HG03469 (cell line): ENCODE measurements around the gene FXYD2.

Experiments used
- ATAC-seq: cut with Tn5 transposase; IDR thresholded peaks from one replicate; pipeline ENCODE4 v1.9.1; 2021; ENCODE audit warnings: mild to moderate bottlenecking, moderate library complexity, moderate number of reproducible peaks; ENCODE audit not compliant: unreplicated experiment

Gene FXYD2

DNA sequence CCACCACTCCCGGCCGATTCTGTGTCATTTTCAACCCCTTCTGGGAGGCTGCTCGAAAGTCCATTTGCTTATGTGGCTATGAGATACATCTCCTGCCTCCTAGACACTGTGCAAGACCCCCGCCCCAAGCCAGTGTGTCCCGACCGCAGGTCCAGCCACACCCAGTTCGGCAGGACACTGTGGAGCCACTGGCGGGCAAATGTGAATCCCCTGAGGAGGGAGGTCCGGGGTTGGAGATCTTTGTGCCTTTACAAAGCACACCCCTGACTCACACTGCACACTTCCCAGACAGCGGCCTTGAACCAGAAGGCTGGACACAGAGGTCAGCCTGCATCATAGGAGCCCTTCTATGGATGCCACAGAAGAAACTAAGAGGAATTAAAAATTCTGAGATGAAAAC lies 34.5 kb upstream of the FXYD2 start:
- ATAC-seq: no peak

DNA sequence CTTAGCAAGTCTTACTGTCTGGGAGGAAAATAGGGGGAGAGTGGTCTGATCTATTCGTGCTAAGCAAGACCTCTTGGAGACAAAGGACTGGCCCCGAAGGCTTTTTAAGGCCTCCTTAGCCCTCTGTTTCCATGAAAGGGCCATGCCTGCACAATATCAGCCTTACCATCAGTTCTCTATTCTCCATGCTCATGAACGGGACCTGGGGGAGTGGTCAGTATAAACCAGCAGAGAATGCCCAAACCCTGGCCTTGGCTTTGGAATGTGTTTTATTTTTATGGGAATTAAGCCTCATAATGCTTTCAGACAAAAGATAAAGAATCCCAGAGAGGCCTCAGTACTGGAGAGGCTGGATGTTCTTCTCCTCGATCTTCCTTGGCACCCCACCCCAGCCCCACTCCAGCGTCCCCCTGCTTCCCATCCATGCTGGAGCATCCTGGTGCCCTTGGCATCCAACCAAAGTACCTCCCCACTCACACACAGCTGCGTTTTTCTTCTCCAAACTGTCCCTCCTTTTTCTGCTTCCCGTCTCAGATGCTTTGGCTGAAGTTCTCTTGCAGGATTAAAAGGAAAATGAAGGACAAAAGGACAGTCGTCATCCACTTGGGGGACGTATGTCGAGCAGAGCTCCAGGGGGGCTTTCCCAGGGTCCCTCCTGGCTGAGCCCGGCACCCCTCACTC lies 33.3 kb upstream of the FXYD2 start:
- ATAC-seq: no peak

GRCh38 chr11:117855912-117856651 lies 31.5 kb upstream of the FXYD2 start:
- ATAC-seq: no peak

DNA sequence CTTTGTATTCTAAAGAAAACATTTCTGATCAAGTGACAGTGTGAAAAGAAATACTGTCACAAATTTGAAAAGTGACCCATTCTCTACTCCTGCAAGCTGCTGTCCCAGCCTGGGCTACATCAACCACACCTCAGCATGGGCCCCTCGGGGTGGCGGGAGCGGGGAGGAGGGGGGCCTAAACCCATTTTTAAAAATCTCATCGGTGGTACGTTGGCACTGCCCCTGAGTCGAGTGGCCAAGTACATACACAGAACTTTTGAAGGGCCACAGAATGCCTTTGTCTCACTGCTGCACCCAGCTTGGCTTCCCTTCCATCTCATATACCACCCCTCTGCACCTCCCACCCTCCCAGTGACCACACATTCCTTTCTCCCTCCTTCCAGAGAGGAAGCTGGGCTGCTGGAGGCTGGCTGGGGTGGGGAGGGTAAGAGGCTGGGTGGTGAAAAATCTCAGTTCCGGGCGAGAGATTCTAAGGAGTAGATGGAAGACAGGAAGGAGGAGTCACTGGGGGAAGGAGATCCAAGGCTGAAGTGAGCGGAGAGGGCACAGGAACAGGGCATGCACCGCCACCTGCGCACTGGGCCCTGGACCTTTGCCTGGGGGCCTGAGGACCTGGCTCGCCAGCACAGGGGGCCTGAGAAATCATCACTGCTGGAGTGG lies 30.8 kb upstream of the FXYD2 start:
- ATAC-seq: no peak

GRCh38 chr11:117852309-117852708 lies 27.8 kb upstream of the FXYD2 start:
- no peak for ATAC-seq

GRCh38 chr11:117851852-117852251 lies 27.3 kb upstream of the FXYD2 start:
- ATAC-seq: no peak

GRCh38 chr11:117851106-117851505 lies 26.6 kb upstream of the FXYD2 start:
- no peak for ATAC-seq

DNA sequence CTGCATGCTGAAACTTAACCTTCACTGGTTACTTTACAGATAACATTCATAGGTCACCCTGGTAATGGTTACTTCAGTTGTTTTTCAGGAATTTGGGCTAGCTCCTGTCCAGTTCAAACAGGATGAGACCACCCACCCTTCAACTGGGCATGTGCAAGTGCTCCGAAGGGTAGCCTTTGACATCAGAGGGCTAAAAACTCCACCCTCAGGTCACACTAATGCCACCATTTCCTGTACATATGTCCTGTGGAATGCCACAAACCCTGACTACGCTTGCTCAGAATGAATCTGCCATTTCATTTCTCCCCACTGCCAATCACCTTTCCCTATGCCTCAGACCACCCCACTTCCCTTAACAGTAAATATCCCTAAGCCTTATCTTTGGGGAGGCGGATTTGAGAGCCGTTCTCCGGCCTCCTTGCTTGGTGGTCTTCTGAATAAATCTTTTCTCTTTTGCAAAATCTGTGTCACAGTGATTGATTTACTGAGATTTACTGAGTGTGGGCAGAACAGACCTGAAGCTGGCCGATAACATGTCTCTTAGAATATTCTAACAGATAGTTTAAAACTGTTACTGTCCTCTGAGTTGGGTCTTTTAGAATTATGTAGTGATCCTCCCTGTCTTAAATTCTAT lies 25.4 kb upstream of the FXYD2 start:
- no peak for ATAC-seq

DNA sequence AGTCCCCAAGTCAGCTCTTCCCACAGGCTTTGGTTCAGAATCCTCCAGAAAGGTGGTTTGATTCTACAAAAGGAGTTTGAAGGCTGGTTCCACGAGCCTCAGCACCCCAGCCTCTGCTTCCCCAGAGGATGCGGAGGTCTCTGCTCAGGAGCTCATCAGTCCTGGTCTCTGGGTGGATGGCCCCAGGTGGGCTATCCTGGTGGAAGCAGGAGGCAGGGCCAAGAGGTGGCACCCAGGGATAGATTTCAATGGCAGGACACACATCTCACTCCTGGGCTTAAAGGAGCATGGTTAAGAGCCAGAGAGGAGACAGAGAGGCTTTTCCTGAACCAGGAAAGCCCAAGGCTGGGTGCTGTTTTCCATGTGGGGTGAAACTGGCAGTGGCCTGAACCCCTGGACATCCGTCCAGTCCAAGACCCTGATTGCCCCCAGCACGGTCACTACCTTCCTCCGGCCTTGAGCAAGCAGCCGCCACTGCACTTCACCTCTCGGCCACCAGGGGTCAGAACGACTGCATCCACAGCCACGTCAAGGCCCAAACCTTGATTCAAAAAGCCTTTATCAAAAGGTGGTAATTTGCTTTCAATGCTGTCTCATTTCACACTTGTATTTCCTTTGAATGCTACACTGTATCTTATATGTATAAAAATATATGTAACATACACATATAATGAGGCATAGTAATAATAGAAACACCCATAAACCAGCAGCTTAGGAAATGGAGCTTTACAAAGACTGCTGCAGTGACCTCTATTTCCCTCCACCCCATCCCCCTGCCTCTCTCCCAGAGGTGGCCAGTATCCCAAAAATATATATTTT lies 19.3 kb upstream of the FXYD2 start:
- ATAC-seq: no peak

DNA sequence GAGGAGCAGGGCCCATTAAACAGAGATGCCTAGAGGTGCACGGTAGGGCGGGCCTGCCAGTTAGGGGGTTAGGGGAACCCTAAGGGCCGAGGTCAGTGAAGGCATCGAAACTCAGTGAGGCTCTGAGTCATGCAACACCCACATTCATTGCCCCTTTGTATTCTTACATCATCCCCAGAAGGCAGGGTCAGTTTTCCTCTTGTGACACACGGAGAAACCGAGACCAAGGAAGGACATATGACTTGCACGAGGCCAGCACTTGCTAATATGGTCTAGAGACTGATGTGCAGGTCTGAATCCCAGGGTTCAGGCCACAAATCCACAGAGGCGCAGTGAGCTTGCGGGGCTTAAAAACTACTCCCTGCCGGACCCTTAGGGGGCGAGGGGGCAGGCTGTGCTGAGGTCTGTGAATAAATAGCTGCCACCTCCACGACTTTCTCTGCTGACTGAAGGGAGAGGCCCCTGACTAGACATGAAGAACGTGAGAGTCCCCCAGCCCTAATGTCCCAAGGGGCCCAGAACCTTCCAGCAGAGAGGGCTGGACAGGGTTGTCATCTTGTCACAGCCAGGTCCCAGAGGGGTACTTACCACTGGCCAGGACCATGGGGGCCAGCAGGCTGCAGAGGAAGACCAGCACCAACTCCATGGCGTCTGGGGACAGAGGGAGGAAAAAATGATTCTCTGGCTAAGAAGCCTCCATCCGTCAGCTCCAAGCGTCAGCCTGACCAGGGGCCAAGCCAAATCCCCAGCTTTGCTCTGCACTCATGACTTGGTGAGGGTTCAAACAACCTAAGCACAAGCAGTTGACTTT lies 17.8 kb upstream of the FXYD2 start:
- no peak for ATAC-seq

GRCh38 chr11:117841551-117842031 lies 17.0 kb upstream of the FXYD2 start:
- ATAC-seq: no peak

DNA sequence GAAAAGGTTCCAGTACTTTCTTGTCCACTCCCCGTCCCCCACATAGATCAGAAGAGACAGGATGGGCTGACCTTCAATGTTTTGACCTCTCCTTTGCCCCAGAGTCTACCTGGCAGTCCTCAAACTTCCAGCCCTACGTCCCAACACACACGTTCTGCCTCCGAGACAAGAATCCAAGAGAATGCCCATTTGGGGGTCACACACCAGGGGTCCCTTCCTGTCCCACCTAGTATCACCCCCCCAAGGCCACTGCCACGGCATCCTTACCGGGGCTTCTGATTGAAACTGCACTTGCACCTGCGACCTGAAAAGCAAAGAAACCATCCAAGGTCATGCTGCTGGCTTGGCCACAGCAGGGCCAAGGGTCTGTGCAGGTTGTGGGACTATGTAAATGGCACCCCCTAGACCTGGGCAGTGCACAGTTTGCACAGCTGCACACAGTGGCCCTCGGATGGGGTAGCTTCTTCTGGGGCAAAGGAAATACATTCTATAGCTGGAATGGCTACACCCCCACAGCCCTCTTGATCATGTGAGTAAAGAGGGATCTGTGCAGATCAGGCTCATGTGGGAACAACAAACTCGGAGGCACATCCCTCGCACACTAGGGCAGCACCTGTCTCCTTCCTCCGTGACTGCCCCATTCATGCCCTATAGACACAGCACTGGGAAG lies 16.5 kb upstream of the FXYD2 start:
- no peak for ATAC-seq

DNA sequence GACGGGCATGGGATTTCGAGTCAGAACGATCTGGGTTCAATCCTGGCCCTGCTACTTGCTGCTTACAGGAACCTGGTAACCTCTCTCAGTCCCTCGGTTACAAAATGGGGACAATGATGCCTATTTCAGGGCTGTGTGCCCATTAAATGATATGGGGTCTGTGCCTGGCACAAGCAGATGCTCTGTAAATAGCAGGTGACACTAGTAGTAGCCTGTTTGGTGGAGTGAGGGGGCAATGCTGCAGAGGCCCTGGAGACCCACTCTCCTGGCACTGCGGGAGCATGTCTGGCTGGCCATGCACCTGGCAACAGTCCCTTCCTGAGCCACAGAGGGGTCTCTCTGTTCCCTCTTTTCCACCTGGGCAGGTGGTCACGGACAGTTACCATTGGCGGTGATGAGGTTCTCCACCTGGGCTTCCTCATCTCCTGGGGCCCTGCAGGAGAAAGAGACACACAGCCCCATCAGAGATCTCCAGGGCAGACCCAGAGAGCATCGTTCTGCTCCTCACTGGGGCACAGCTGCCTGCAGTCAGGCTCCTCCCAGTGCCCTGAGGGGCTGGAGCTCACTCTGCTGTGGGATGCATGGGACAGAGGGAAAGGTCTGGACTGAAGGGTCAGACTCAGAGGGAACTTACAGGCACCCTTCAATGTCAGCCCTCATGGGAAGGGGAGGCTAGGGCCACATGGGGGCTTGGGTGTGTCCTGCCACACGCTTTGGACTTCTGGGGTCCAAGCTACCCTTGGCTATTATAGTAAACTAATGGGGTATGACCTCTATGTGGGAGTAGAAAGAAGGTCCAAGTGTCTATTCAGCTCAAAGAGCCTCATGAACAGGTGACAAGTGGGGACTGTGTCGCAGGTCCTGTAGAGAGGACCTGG lies 15.6 kb upstream of the FXYD2 start:
- ATAC-seq: no peak

GRCh38 chr11:117839380-117839881 lies 14.9 kb upstream of the FXYD2 start:
- ATAC-seq: no peak

DNA sequence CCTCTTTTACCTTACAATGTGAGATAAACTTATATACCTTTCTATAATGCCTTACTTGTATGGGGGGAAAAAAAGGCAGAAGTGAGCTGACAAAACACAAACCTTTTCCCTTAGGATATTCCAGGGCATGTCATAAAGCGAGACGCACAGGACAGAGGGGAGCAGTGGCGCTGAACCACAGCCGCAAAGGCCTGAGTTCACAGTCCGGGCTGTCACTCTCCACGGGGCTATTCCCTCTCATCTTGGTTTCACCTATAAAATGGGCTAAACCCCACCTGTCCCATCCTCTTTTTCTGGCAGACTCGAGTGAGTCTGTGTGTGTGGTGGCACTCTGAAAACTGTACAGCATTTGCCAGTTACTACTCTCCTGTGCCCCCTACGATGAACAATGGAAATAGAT lies 14.4 kb upstream of the FXYD2 start:
- ATAC-seq: no peak

DNA sequence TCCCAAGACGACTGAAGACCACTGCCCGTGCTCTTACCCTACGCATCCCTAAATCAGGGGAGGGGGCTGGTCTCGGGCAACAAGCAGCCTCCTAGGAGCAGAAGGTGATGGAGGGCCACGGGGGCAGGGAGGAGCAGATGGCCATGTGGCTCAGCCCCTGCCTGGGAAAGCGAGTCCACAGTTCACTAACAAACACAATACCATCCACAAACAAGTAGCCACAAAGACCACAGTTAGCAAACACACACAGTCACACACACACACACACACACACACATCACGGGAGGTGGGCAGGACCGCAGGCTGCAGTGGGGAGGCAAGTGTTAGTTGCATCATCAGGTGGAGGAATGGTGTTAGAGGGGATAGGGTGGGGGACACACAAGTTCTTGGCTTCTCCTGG lies 13.2 kb upstream of the FXYD2 start:
- ATAC-seq: no peak

- no peak for ATAC-seq
These were observed 12.7 kb upstream of the FXYD2 start for GRCh38 chr11:117837070-117837776.
